ENCODE data around the gene GFAP. TPM values are rescaled to one million over a fixed set of nuclear protein-coding genes. Genes with fewer than 3 reads are reported as not detected.

Gene GFAP
- polyA plus RNA-seq, 1 of the 3 experiments (the other 2 are of a cell fraction), result 0.48 TPM

DNA sequence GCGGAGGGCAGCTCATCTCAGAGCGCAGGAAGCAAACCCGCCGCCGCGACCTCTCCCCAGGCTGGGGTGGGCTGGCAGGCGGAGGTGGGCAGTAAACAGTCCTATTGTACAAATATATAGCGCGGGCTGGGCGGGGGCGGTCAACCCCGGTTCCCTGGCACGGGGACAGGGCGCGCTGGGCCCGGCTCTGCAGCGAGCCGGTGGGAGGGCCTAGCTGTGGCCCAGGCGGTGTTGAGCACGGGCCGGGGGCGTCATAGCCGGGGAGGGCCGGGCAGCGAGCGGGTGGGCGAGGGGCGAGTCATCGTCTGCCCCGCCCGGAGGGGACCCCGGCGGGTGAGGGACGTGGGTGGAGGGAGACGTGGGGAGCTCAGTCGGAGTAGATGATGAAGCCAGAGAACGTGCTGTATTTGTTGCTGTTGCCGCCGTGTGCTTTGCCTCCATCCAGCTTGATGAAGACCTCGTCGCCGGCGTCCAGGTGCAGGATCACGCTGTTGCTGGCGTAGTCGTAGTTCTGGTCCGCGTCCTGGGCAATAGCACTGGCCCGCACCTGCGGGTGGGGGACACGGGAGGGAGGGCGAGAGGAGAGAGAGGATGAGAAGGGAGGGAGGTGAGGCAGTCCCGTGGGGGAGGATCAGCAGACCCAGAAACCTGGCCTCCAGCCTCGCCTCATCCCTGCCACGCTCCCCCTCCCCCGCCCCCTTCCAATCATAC lies 44.7 kb upstream of the GFAP start:
- no peak overlapping the region for H3K4me2 ChIP-seq
- H3K79me2 ChIP-seq (ENCODE audit: insufficient read depth), result no peaks in the 10 kb centered on the region
- H3K27ac ChIP-seq (ENCODE audit: low read depth in 2 of 2, low read length in 1 of 2), result no peak overlapping the region
- no peaks in the 10 kb centered on the region for H3K9me2 ChIP-seq
- WGBS (ENCODE audit: low lambda C conversion rate), result 94% methylated on average over 51 of the region's 56 CpGs
- peaks cover 0 to 29% of the 10 kb centered on the region in 2 experiments; a peak in 1 of 4 replicates for H3K4me1 ChIP-seq (ENCODE audit: control insufficient read depth in 1 of 2, insufficient read depth in 2 of 2, low read depth in 1 of 2, low read length in 1 of 2)
- H3K9me3 ChIP-seq, result no peaks in the 10 kb centered on the region
- no peaks in the 10 kb centered on the region for H3K27me3 ChIP-seq (ENCODE audit: insufficient read depth)
- no peak overlapping the region for H2AFZ ChIP-seq (ENCODE audit: low read depth)
- POLR2A ChIA-PET, result no interaction called here
- H4K20me1 ChIP-seq (ENCODE audit: insufficient read depth), result no peaks in the 10 kb centered on the region
- no peaks in the 10 kb centered on the region for H3K36me3 ChIP-seq (replicated peaks in 1 of 2; ENCODE audit: control insufficient read depth in 1 of 2, insufficient read depth in 2 of 2, low read length in 1 of 2)
- H3K9ac ChIP-seq, result no peak overlapping the region
- no peak for TF ChIP-seq JUND (IDR thresholded peaks at IDR 0.05)
- TF ChIP-seq EZH2phosphoT487 (IDR thresholded peaks at IDR 0.05; ENCODE audit: borderline replicate concordance, low read depth), result no peak
- no peak for TF ChIP-seq PBX3 (IDR thresholded peaks at IDR 0.05)
- TF ChIP-seq TEAD4 (IDR thresholded peaks at IDR 0.05; ENCODE audit: borderline replicate concordance, insufficient read depth), result no peak
- TF ChIP-seq TCF12 (IDR thresholded peaks at IDR 0.05), result no peak
- TF ChIP-seq RFX5 (IDR thresholded peaks at IDR 0.05; ENCODE audit: low read length), result no peak
- no peak for TF ChIP-seq MEF2A (IDR thresholded peaks at IDR 0.05; ENCODE audit: borderline replicate concordance, low read depth)
- TF ChIP-seq USF2 (IDR thresholded peaks at IDR 0.05; ENCODE audit: borderline replicate concordance, low read depth, low read length), result no peak
- TF ChIP-seq POLR2AphosphoS5 (IDR thresholded peaks at IDR 0.05; ENCODE audit: low read depth, low read length), result no peak
- no peak for TF ChIP-seq IRF3 (IDR thresholded peaks at IDR 0.05; ENCODE audit: low read depth, low read length)
- TF ChIP-seq NFIC (IDR thresholded peaks at IDR 0.05; ENCODE audit: borderline replicate concordance), result no peak
- no peak for TF ChIP-seq EP300 (IDR thresholded peaks at IDR 0.05; ENCODE audit: borderline replicate concordance in 1 of 2, low read depth in 1 of 2, low read length in 1 of 2)
- TF ChIP-seq FOSL2 (IDR thresholded peaks at IDR 0.05; ENCODE audit: borderline replicate concordance, low read depth), result no peak
- TF ChIP-seq RCOR1 (IDR thresholded peaks at IDR 0.05; ENCODE audit: low read length), result no peak
- no peak for TF ChIP-seq RXRA (IDR thresholded peaks at IDR 0.05; ENCODE audit: borderline replicate concordance, low read depth)
- no peak for TF ChIP-seq YY1 (IDR thresholded peaks at IDR 0.05; ENCODE audit: low read depth)
- TF ChIP-seq ZBTB33 (IDR thresholded peaks at IDR 0.05; ENCODE audit: borderline replicate concordance, low read depth), result no peak
- no peak overlapping the region for H3K4me3 ChIP-seq (ENCODE audit: low read depth in 2 of 2, low read length in 1 of 2)
- CTCF ChIA-PET, result interaction anchor here (1.4 to 12.6 kb wide), 4 partner anchors 18 to 139 kb away, joined by 3 to 119 read pairs (median 5); no protein-coding TSS in a partner anchor
- DNase-seq, result peak; percentile 25
- H3F3A ChIP-seq (replicated peaks; ENCODE audit: insufficient read depth), result no peaks in the 10 kb centered on the region

Measured in SK-N-SH (cell line).